K562 treated with DMSO at 1 percent for 12 hours (cell line): ENCODE data around the gene RTTN. TPM values are rescaled to one million over a fixed set of nuclear protein-coding genes. Genes with fewer than 3 reads are reported as not detected.

Source experiments
- total RNA-seq: library from RNA; unstranded; fragments of 300-600 nt; gene quantifications from 2 replicates; pipeline ENCODE4 v1.2.3, GENCODE V29; 2022; ENCODE audit not compliant: insufficient read depth

RTTN gene, protein sequence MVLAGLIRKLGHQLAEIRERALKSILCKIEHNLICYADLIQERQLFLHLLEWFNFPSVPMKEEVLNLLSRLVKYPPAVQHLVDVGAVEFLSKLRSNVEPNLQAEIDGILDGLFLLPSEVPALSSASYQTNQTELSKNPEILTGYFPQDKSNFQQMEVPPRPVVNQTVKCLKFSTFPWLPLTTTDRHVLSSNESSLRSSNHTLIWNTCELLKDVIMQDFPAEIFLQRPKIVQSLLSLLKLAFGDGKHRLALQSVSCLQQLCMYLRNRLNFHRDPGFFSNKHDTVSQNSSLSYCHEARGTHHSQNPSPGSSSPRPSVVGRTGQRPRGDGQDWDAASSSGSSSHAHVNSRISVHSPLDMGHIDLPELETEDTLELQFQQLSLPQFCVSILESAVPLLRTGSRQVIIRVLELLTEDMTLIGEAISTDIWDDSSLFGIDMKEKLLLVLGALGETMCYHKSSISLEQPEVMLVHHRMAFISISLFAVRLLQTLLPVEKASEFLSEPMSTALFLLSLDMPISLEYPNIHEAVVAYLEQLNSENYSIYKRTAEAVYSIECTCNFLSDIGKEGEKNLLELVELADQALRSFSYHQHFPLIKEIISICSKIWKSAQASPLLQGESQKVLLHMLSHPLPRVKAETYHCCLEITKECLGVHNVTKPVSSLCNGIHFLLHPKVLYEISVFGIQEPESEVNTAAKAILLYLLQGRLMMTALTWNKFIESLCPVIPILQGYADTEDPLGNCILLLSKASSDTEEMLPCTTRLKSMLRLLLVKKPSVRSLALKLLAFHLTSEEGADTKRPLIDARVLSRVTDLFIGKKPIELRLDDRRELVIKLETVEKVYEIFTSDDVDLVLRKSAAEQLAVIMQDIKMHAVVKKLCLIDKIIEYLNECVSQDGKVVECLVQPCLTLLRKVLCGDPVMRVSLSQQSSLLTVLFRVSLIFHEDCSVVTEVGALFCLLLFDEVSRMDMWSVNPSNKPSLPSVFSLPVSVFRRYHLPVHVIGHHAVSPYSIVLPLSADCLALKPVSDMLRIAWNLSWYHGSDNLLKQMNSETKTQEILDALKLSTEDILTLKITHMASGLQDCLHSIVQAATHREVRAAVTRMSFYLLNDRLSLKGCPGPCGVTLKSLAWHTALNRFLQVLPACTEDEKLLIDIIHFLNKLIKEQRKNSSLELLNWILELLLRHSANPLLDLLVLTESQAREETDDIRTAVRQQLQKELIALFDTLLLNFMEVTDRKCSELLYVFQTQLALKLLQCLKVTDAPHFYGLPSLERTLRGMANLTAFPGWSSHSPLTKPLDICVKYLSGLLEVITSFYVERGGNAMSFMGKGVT (N-terminal part only)
- total RNA-seq, result 4.6 and 10.0 TPM in 2 replicates

GRCh38 chr18:70205421-70206397, at the start of gene RTTN:
Gene RTTN (minus strand): TSS chr18:70205687. CDS start chr18:70205658, 29 bp downstream.

Other genes with a start within 250 kb of the RTTN start
- gene SOCS6, start 83.4 kb upstream of the RTTN start, total RNA-seq, result 2.7 and 7.1 TPM in 2 replicates